SK-N-MC (cell line): ENCODE measurements around the gene CACNA2D1.

Experiments used
- EZH2 ChIP-seq: fragments of 200-600 bp; sonication (generic); IDR thresholded peaks from one replicate; pipeline ENCODE4 v1.6.1; 2017; ENCODE audit warnings: antibody characterized with exemption
- POLR2AphosphoS5 ChIP-seq: IDR thresholded peaks from 2 replicates; pipeline ENCODE4 v1.6.1; 2012; ENCODE audit warnings: mild to moderate bottlenecking, low read depth, low read length, borderline replicate concordance

DNA sequence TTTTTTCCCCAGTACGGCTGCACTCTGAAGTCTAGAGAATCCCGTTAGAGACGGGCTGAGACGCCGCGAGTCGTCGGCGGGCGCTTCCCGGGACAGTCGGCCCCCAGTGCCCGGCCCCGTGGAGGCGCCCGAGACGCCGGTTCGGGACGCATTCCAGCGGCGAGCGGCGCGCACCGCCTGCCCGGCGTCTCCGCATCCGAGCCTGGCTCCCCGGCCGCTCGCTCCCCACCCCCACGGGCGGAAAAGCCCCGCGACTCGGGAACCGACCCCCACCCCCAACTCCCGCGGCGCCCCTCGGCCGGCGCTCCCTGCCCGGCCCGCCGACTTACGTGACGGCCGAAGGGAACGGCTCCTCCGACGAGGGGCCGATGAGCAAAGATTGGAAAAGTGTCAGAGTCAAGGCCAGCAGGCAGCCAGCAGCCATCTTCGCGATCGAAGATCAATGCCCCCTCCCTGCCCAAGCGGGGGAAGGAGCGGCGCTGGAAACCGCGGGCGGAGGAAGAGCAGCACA, 486 bp downstream of the CACNA2D1 start:
- no peak for TF ChIP-seq POLR2AphosphoS5
- no peak for TF ChIP-seq EZH2
